SH-SY5Y (cell line): Measurements from ENCODE around the gene ADAMTS17.

Experiments
- GATA2 ChIP-seq: IDR thresholded peaks from 2 replicates; pipeline ENCODE4 v1.6.1; 2011; ENCODE audit warnings: mild to moderate bottlenecking, low read depth, low read length
- GATA3 ChIP-seq: IDR thresholded peaks from 2 replicates; pipeline ENCODE4 v1.6.1; 2011; ENCODE audit warnings: low read depth, mild to moderate bottlenecking, low read length, moderate library complexity

The ADAMTS17 gene

DNA sequence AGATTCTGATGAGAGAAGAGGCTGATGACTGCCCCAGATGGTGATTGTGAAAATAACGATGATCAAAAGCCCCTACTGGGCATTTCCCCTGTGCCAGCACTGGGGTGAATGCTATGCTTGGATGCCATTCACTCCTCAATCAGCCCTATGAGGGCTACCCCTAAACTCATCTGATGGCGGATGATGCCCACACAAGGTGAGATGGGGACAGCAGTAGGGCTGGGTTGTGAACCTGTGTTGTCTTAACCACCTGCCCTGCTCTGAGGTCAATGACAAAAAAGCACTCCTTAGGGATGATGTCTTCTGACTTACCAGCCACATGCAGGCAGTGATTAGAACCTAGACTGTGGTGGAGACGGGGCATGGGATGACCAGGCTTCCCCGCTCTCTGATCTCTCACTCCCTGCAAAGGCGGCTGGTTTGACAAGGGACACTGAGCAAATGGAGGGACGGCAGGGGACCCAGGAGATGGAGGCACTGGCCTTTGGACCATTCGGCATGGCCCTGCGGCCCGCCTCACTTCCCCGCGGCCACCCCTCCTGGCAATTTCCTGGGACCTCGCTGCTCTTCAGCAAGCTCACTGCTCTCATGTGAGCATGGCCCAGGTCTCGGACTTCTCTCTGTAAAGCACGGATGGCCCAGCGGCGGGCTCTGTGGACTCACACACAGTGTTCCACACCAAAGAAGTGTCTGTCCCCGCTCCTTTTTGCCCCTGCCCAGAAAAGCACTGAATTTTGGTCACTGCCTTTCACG lies 357.1 kb downstream of the ADAMTS17 start:
- TF ChIP-seq GATA2 (no peak), GATA3 (no peak)

DNA sequence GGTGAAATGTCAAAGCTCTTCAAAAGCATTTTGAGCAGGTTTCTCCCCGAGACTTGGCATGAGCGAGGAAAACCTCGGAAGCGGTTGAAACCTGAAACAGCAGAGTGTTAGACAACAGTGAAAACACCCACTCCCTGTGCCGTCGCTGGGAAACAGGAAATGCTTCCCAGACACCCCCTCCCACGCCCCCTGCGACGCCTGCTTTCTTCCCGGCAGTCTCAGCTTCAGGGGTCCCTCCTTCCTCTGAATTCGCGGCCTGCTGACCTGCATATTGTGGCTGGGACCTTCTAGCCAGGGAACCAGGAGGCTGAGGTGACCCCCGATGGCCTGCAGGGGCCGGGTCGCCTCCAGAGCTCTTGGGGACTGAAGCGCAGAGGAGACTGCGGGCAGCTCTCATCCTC lies 357.9 kb downstream of the ADAMTS17 start:
- TF ChIP-seq GATA3 = no peak
- no peak for TF ChIP-seq GATA2

DNA sequence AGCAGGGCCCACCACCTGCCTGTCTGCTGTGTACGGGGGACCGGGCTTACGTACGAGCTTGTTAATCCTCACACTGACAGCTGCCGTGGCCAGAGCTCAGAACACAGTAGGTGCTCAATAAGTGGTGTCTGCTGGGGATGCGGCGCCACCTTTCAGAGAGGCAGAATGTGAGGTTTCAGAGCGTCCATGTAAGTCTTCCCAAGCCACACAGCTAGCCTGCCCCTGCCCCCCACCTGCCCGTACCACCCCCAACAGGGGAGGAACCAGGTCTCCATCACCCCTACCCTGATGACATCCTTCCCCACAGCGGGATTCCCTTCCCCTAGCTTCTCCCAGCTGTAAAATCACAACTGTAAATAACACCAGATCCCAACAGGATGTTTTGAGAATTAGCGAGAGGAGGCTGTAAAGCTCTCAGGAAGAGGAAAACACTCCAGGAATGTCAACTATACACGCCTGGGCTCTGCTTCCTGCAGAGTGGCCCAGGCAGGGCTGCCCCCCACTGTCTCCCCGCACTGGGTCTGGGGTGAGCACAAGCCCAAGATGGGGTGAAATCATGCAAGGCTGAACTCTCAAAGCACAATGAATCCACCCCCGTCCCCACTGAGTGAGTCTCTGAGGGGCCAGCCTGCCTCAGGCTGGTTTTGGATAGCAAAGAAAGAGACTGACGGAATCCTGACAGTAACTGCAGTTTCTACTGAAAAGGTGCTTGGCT lies 358.4 kb downstream of the ADAMTS17 start:
- TF ChIP-seq GATA2 = no peak
- no peak for TF ChIP-seq GATA3

DNA sequence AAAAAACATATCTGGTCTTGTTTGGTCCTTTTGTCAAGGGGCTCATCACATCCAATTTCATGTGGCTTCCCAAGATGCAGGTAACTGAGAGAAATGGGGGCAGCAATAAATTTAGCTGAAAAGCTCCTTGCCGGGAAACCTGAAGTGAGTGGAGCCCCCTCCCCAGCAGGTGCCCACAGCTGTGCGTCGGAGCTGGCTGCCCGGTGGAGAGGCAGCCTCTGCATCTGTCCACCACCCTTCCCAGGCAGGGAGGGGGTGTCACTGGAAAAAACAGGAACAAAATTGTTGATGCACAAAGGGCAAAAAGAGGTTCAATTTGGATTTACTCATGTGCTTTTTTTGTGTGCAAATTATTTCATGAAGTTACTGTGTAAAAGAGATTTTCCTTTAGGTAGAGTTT lies 359.1 kb downstream of the ADAMTS17 start:
- no peak for TF ChIP-seq GATA3
- TF ChIP-seq GATA2 = no peak

DNA sequence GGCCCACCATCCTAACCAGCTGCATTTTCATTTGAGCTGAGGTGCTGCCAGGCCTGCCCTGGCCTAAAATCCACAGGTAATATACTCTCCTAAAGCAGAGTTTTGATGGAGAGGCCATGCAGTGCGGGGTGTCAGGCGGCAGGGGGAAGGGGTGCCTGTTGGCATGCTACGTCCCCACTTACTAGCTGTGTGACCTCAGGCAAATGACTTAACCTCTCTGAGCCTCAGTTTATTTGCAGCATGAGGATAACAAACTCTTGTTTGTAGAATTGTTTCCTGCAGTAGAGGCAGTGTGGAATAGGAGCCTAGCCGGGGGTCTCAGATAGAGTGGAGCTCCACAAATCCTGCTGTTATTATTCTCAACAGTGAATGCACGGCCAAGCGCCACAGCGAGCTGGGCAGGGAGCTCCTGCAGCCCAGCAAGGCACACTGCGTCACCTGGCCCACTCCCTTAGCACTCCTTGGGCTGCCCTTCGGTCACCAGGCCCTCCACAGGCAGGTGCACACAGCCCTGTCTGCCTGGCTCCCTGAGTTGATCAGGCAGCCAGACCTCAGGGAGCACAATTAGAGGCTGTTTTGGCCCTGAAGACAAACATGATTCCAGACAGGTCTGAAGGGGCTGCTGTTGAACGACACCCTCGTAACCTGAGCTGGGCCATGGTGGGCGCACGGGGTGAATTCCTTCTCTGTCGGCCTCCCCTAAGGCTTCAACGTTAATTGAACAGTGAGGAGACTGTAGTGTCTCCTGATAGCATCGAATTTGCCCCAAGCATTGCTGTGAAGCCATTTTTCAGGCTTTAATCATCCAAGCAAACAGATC lies 359.7 kb downstream of the ADAMTS17 start:
- TF ChIP-seq GATA2 (peak; percentile 75), GATA3 (no peak)

DNA sequence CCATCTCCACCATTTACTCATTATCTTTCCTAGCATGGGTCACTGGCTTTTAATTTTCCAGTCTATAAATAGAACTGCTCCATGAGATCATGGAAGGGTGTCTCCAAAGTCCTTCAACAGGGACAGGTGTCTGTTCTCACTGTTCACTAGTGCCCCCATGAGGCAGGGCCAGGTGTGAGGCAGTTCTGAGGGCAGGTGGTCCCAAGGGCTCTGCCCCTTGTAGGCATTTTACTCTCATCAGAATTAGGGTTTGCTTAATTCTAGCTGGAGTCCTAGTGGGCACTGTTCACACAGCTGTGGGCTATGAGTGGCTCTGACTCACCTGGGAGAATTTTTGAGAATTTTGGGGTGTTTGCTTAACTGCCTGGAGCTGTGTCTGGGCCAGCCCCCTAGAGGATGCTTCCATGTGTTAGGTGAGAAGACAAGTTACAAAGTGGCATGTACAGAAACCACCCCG lies 360.6 kb downstream of the ADAMTS17 start:
- TF ChIP-seq GATA3 = no peak
- TF ChIP-seq GATA2 = no peak

DNA sequence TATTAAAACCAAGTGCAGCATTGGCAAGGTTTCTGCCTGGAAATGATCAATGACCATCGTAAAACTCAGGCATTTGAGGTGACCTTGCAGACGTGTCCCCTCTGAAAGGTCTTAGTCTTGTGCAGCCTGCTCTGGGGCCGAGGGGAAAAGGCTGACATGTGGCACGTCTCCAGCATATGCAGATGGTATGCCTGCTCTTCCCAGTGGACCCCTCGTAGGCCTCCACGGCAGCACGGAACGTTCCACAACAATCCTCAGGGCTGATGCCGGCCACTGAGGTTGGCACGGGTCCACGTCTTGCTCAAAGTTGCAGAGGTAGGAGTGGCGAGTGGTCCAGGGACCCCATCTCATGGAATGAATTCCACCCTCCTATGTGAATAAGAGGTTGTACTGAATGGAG lies 361.0 kb downstream of the ADAMTS17 start:
- no peak for TF ChIP-seq GATA2
- TF ChIP-seq GATA3 = no peak

DNA sequence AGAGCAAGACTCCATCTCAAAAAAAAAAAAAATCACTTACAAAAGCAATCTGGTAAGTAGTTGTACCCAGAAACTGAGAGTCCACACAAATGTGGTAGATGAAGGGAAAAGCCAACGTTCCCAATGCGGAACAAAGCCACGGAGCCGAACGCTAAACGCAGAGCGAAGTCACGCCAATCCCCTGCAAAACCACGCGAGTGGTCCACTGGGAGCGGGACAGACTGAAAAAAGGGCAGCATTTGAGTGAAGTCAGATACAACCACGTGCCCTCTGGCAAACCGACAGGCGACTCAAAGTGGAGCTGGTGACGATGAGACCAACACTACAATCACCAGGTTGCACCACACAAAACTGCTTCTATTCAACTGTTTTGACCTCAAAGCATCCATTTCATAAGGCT lies 362.4 kb downstream of the ADAMTS17 start:
- no peak for TF ChIP-seq GATA2
- no peak for TF ChIP-seq GATA3

DNA sequence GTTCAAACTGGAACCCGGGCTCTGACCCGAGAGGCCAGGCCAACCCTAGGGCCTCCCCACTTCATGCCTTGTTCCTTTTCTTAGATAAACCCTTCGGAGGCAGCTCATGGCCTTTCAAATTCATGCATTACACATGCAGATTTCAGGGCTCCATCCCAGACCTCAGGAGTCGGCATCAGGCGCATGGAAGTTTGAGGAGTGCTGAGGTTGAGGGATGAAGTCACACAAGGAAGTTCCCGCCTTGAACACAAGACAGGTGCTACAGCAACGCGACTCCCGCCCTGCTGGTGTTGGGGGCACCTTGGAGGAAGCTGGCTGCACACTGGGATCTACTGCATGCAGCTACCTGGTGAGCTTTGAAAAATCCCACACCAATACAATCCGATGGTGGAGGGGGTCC lies 363.3 kb downstream of the ADAMTS17 start:
- no peak for TF ChIP-seq GATA3
- no peak for TF ChIP-seq GATA2

DNA sequence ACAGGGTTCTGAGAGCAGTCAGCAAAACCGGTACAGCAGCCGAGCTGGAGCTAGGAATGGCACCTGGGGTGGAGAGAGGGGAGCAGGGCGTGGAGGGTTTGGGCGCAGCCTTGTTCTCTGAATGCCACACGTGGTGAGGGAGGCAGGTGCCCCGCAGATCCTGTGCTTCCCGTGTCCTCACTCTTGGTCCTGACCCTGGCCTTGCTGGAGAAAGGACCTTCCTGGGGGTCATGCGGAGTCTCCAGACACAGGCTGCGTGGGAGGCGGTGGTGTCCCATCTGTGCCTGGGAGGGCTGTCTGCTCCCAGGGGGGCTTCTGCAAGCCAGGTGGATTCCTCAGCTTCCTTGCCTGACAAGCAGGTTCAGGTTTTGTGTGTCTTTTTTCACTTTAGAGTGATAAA lies 363.8 kb downstream of the ADAMTS17 start:
- TF ChIP-seq GATA2 (no peak), GATA3 (no peak)

DNA sequence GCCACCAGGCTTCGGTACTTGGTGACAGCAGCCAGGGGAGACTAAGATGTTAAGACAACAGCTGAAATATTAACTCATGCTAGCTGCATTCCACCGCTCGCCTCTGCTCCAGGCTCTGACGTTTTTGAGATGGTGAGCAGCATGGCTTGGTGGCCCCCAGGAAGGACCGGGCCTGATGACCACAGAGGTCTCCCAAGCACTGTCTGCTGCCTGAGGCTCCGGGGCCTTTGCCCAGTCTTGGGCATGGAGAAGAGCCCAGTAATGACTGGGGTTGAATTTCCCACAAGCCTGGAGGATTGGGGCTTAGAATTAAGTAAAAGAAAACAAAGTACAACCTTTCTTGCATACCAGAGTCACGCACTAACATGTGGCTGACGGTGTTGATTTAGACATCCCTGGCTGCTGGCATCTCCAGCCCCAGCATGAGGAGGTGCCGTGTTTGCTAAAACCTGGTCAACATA lies 364.9 kb downstream of the ADAMTS17 start:
- no peak for TF ChIP-seq GATA3
- no peak for TF ChIP-seq GATA2

DNA sequence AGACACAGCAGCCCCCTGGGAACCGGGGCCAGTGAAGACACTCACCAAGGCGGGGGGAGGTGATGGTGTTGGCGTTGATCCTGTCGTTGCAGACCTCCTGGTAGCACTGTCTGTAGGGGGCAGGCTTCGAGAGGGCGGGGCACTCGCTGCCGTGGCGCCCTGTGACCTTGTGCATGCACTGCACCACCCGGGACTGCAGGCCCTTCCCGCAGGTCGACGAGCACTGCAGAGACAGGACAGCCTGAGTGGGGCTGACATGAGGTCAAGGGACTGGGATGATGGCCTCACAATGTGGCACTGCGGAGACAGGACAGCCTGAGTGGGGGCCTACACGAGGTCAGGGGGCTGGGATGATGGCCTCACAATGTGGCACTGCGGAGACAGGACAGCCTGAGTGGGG lies 365.8 kb downstream of the ADAMTS17 start:
- TF ChIP-seq GATA3 (no peak), GATA2 (no peak)

DNA sequence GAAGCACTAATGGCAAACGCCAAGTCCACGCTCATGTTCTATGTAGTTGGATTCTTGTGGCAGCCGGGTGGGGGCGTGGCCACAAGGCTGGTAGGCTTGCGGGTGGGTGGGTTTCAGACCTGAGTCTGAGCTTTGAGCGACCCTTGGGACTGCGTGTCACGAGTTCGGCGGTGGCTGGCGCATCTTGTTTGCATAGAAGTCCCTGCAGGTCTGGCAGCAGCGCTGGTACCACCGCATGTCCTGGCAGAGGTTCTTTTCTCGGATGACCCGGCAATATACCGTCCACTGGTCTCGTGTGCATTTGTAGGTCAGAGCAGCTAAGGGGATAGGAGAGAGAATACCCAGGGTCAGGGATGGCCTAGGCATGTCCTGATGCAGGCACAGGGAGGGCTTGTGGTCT lies 367.5 kb downstream of the ADAMTS17 start:
- TF ChIP-seq GATA2 (no peak), GATA3 (no peak)

DNA sequence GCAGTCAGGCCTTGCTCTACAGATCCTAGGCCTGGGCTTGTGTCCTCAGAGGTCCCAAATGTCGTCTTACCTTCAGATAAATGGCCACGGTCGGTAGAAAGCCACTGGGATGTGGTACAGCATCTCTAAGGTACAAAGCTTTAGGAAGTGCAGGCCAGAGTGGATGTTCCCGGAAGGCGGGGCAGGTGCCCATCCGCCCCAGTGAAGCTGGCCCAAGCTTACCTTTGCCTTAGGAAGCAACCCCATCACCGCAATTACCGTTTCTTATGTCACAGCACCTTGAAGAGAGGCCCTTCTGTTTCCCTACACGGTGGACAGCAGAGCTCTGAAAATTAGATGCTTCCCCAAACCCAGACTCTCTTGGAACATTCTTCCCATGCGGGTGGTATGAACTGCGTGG lies 368.4 kb downstream of the ADAMTS17 start:
- no peak for TF ChIP-seq GATA3
